GM13977 (cell line): Measurements from ENCODE around the gene QRSL1.
A peak's percentile ranks its signal among the peaks of the same experiment; 100 is the strongest.

Experiments
- DNase-seq: peaks from one replicate; pipeline ENCODE4 v3.0.0; 2012; ENCODE audit warnings: low spot score
- CTCF ChIP-seq: IDR thresholded peaks from 2 replicates; pipeline ENCODE4 v1.5.1; 2012; ENCODE audit warnings: mild to moderate bottlenecking, control low read depth; ENCODE audit not compliant: insufficient read depth; ENCODE audit errors: extremely low read depth, missing control alignments
- in situ Hi-C: fragments of 300-500 bp; cut with MboI; formaldehyde crosslinking; loops from one replicate; pipeline ENCODE4 v1.12.0; 2022; ENCODE audit warnings: low sequenced_read_pairs, low pct_unique_long_range_greater_than_20kb, mixed read lengths, inconsistent platforms; ENCODE audit not compliant: unreplicated experiment

Gene QRSL1

GRCh38 chr6:106630366-106630765, 988 bp downstream of the QRSL1 start:
- in situ Hi-C loops: no loop called here
- DNase-seq: peak; percentile 23
- no peak for TF ChIP-seq CTCF

- DNase-seq: no peak
- no peak for TF ChIP-seq CTCF
- in situ Hi-C loops: no loop called here
These were observed 2.0 kb downstream of the QRSL1 start for GRCh38 chr6:106631346-106631745.

GRCh38 chr6:106634565-106634964, 5.2 kb downstream of the QRSL1 start:
- no peak for TF ChIP-seq CTCF
- in situ Hi-C loops: no loop called here
- no peak for DNase-seq

GRCh38 chr6:106637051-106637716, 7.8 kb downstream of the QRSL1 start:
- no peak for DNase-seq
- in situ Hi-C loops: no loop called here
- no peak for TF ChIP-seq CTCF

GRCh38 chr6:106637717-106638341, 8.5 kb downstream of the QRSL1 start:
- peak; percentile 53 for DNase-seq
- in situ Hi-C loops: no loop called here
- no peak for TF ChIP-seq CTCF

- in situ Hi-C loops: no loop called here
- no peak for TF ChIP-seq CTCF
- DNase-seq: no peak
These were observed 10.4 kb downstream of the QRSL1 start for GRCh38 chr6:106639812-106640211.
